HUES6 (cell line): ENCODE data around the gene WWOX.

ENCODE experiments used
- H3K27ac ChIP-seq: 2 replicates; pipeline ENCODE4 v1.7.0; 2013; ENCODE audit warnings: low read depth, mild to moderate bottlenecking, low read length, inconsistent platforms
- H3K27me3 ChIP-seq: 2 replicates; pipeline ENCODE4 v1.6.1; 2013; ENCODE audit warnings: low read length; ENCODE audit not compliant: control insufficient read depth, insufficient read depth
- H3K36me3 ChIP-seq: 2 replicates; pipeline ENCODE4 v1.6.1; 2013; ENCODE audit warnings: low read length; ENCODE audit not compliant: control insufficient read depth, insufficient read depth
- H3K4me1 ChIP-seq: 2 replicates; pipeline ENCODE4 v1.6.1; 2013; ENCODE audit warnings: low read length; ENCODE audit not compliant: control insufficient read depth, insufficient read depth
- H3K4me3 ChIP-seq: 2 replicates; pipeline ENCODE4 v1.5.1; 2013; ENCODE audit warnings: low read depth, low read length
- H3K9ac ChIP-seq: one replicate; pipeline ENCODE4 v1.6.1; 2013; ENCODE audit warnings: mild to moderate bottlenecking, low read length
- H3K9me3 ChIP-seq: 2 replicates; pipeline ENCODE4 v1.6.1; 2013; ENCODE audit warnings: low read depth, low read length; ENCODE audit not compliant: control insufficient read depth, insufficient read depth

The WWOX gene

GRCh38 chr16:78778101-78779004 lies 678.9 kb downstream of the WWOX start:
- Histone ChIP-seq H3K36me3 (no peaks in the 10 kb centered on the region), H3K4me3 (no peak overlapping the region), H3K9ac (no peak overlapping the region), H3K27me3 (no peaks in the 10 kb centered on the region), H3K27ac (no peak overlapping the region), H3K9me3 (0 out of 2 replicates have a peak, but pooled peaks cover 2% of the 10 kb centered on the region), H3K4me1 (no peaks in the 10 kb centered on the region)

- Histone ChIP-seq H3K4me3 (no peak overlapping the region), H3K9ac (no peak overlapping the region), H3K27me3 (no peaks in the 10 kb centered on the region), H3K36me3 (no peaks in the 10 kb centered on the region), H3K9me3 (0 out of 2 replicates have a peak, but pooled peaks cover 2% of the 10 kb centered on the region), H3K27ac (no peak overlapping the region), H3K4me1 (no peaks in the 10 kb centered on the region)
These were observed 681.4 kb downstream of the WWOX start for GRCh38 chr16:78780808-78781207.

GRCh38 chr16:78782572-78782971 lies 683.1 kb downstream of the WWOX start:
- Histone ChIP-seq H3K27me3 (no peaks in the 10 kb centered on the region), H3K9ac (no peak overlapping the region), H3K36me3 (no peaks in the 10 kb centered on the region), H3K9me3 (no peaks in the 10 kb centered on the region), H3K4me3 (no peak overlapping the region), H3K27ac (no peak overlapping the region), H3K4me1 (no peaks in the 10 kb centered on the region)

- H3K36me3 ChIP-seq = no peaks in the 10 kb centered on the region
- H3K27me3 ChIP-seq = no peaks in the 10 kb centered on the region
- no peak overlapping the region for H3K27ac ChIP-seq
- no peaks in the 10 kb centered on the region for H3K9me3 ChIP-seq
- no peaks in the 10 kb centered on the region for H3K4me1 ChIP-seq
- H3K9ac ChIP-seq = no peak overlapping the region
- no peak overlapping the region for H3K4me3 ChIP-seq
These were observed 684.2 kb downstream of the WWOX start for GRCh38 chr16:78783570-78784079.

GRCh38 chr16:78784771-78785170 lies 685.3 kb downstream of the WWOX start:
- no peak overlapping the region for H3K4me3 ChIP-seq
- H3K27ac ChIP-seq = no peak overlapping the region
- H3K4me1 ChIP-seq = no peaks in the 10 kb centered on the region
- H3K9ac ChIP-seq = no peak overlapping the region
- H3K27me3 ChIP-seq = no peaks in the 10 kb centered on the region
- H3K36me3 ChIP-seq = no peaks in the 10 kb centered on the region
- H3K9me3 ChIP-seq = no peaks in the 10 kb centered on the region

- Histone ChIP-seq H3K36me3 (no peaks in the 10 kb centered on the region), H3K4me1 (no peaks in the 10 kb centered on the region), H3K4me3 (no peak overlapping the region), H3K9me3 (no peaks in the 10 kb centered on the region), H3K27me3 (no peaks in the 10 kb centered on the region), H3K27ac (no peak overlapping the region), H3K9ac (no peak overlapping the region)
These were observed 685.8 kb downstream of the WWOX start for GRCh38 chr16:78785218-78785617.

GRCh38 chr16:78786635-78787034 lies 687.2 kb downstream of the WWOX start:
- no peak overlapping the region for H3K27ac ChIP-seq
- H3K4me3 ChIP-seq = no peak overlapping the region
- no peaks in the 10 kb centered on the region for H3K27me3 ChIP-seq
- no peaks in the 10 kb centered on the region for H3K4me1 ChIP-seq
- no peak overlapping the region for H3K9ac ChIP-seq
- H3K9me3 ChIP-seq = no peaks in the 10 kb centered on the region
- no peaks in the 10 kb centered on the region for H3K36me3 ChIP-seq

- Histone ChIP-seq H3K4me3 (no peak overlapping the region), H3K9ac (no peak overlapping the region), H3K4me1 (no peaks in the 10 kb centered on the region), H3K36me3 (no peaks in the 10 kb centered on the region), H3K9me3 (no peaks in the 10 kb centered on the region), H3K27me3 (no peaks in the 10 kb centered on the region), H3K27ac (no peak overlapping the region)
These were observed 688.8 kb downstream of the WWOX start for GRCh38 chr16:78788276-78788675.

GRCh38 chr16:78788696-78789095 lies 689.2 kb downstream of the WWOX start:
- H3K9ac ChIP-seq = no peak overlapping the region
- no peak overlapping the region for H3K4me3 ChIP-seq
- H3K9me3 ChIP-seq = no peaks in the 10 kb centered on the region
- no peaks in the 10 kb centered on the region for H3K27me3 ChIP-seq
- no peaks in the 10 kb centered on the region for H3K36me3 ChIP-seq
- H3K4me1 ChIP-seq = no peaks in the 10 kb centered on the region
- H3K27ac ChIP-seq = no peak overlapping the region

- no peaks in the 10 kb centered on the region for H3K27me3 ChIP-seq
- H3K9me3 ChIP-seq = no peaks in the 10 kb centered on the region
- H3K36me3 ChIP-seq = no peaks in the 10 kb centered on the region
- H3K9ac ChIP-seq = no peak overlapping the region
- no peak overlapping the region for H3K4me3 ChIP-seq
- no peak overlapping the region for H3K27ac ChIP-seq
- no peaks in the 10 kb centered on the region for H3K4me1 ChIP-seq
These were observed 690.1 kb downstream of the WWOX start for GRCh38 chr16:78789561-78789960.

GRCh38 chr16:78791011-78791410 lies 691.6 kb downstream of the WWOX start:
- Histone ChIP-seq H3K27me3 (no peaks in the 10 kb centered on the region), H3K9ac (no peak overlapping the region)

More at GRCh38 chr16:78791011-78791410, 691.6 kb downstream of the WWOX start:
- H3K9me3 ChIP-seq = no peaks in the 10 kb centered on the region
- H3K36me3 ChIP-seq = no peaks in the 10 kb centered on the region
- H3K4me1 ChIP-seq = no peaks in the 10 kb centered on the region
- H3K27ac ChIP-seq = no peak overlapping the region
- H3K4me3 ChIP-seq = no peak overlapping the region
